HepG2 (cell line): ENCODE data around the gene KIF24. TPM values are rescaled to one million over a fixed set of nuclear protein-coding genes. Genes with fewer than 3 reads are reported as not detected.

Experiments
- BATF2 ChIP-seq: sonication (generic); formaldehyde crosslinking; IDR thresholded peaks from 2 replicates; pipeline ENCODE4 v1.8.0; 2022; ENCODE audit warnings: mild to moderate bottlenecking, missing genetic modification reagents, moderate library complexity
- CCDC6 ChIP-seq: sonication (generic); formaldehyde crosslinking; IDR thresholded peaks from 2 replicates; pipeline ENCODE4 v1.8.1; 2022; ENCODE audit warnings: mild to moderate bottlenecking, missing genetic modification reagents, moderate library complexity
- DBP ChIP-seq: sonication (generic); formaldehyde crosslinking; IDR thresholded peaks from 2 replicates; pipeline ENCODE4 v1.4.0; 2020; ENCODE audit warnings: missing genetic modification reagents; ENCODE audit errors: not compliant biosample characterization
- GTF3A ChIP-seq: sonication (generic); formaldehyde crosslinking; conservative IDR thresholded peaks from 2 replicates; pipeline ENCODE4 v1.4.0; 2020; ENCODE audit warnings: mild to moderate bottlenecking, missing genetic modification reagents
- HOXA5 ChIP-seq: sonication (generic); formaldehyde crosslinking; IDR thresholded peaks from 2 replicates; pipeline ENCODE4 v1.4.0; 2020; ENCODE audit warnings: missing genetic modification reagents
- MAF1 ChIP-seq: sonication (generic); formaldehyde crosslinking; IDR thresholded peaks from 2 replicates; pipeline ENCODE4 v1.5.0; 2020; ENCODE audit warnings: missing genetic modification reagents, borderline replicate concordance
- MEF2D ChIP-seq: sonication (generic); formaldehyde crosslinking; IDR thresholded peaks from 2 replicates; pipeline ENCODE4 v1.5.1; 2020; ENCODE audit warnings: mild to moderate bottlenecking, missing genetic modification reagents
- MEIS2 ChIP-seq: sonication (generic); formaldehyde crosslinking; IDR thresholded peaks from 2 replicates; pipeline ENCODE4 v1.9.0; 2021; ENCODE audit warnings: mild to moderate bottlenecking, missing genetic modification reagents
- POLR2AphosphoS2 ChIP-seq: IDR thresholded peaks from 2 replicates; pipeline ENCODE4 v1.6.1; 2011; ENCODE audit warnings: low read depth, low read length, improper control_type of control experiment
- POLR2G ChIP-seq: fragments of 200-400 bp; formaldehyde crosslinking; IDR thresholded peaks from 2 replicates; pipeline ENCODE4 v1.6.1; 2018; ENCODE audit warnings: mild to moderate bottlenecking, low read depth, low read length, moderate library complexity
- RCOR2 ChIP-seq: IDR thresholded peaks from 2 replicates; pipeline ENCODE4 v1.6.1; 2016; ENCODE audit warnings: missing biosample characterization, missing genetic modification reagents
- SETDB1 ChIP-seq: sonication (generic); formaldehyde crosslinking; IDR thresholded peaks from 2 replicates; pipeline ENCODE4 v1.5.1; 2020; ENCODE audit warnings: missing genetic modification reagents, mild to moderate bottlenecking, borderline replicate concordance
- SP1 ChIP-seq, 2 experiments: fragments of 450-650 bp in 1 of 2; sonication (generic) in 1 of 2; formaldehyde crosslinking in 1 of 2; IDR thresholded peaks; 2 replicates each; pipeline versions ENCODE4 v1.4.0 to v1.6.1; 2016 to 2020; ENCODE audit warnings: missing genetic modification reagents in 1 of 2
- ZFYVE20 ChIP-seq: sonication (generic); formaldehyde crosslinking; IDR thresholded peaks from 2 replicates; pipeline ENCODE4 v1.8.0; 2023; ENCODE audit warnings: low read depth, mild to moderate bottlenecking, moderate library complexity, missing genetic modification reagents, borderline replicate concordance
- ZNF431 ChIP-seq: sonication (generic); formaldehyde crosslinking; IDR thresholded peaks from 2 replicates; pipeline ENCODE4 v1.9.0; 2022; ENCODE audit warnings: missing genetic modification reagents, low read depth, mild to moderate bottlenecking, borderline replicate concordance
- ZNF577 ChIP-seq: sonication (generic); formaldehyde crosslinking; IDR thresholded peaks from 2 replicates; pipeline ENCODE4 v1.4.0; 2020; ENCODE audit warnings: mild to moderate bottlenecking, low read depth, missing genetic modification reagents, borderline replicate concordance
- ZNF816 ChIP-seq: sonication (generic); formaldehyde crosslinking; IDR thresholded peaks from 2 replicates; pipeline ENCODE4 v1.8.0; 2022; ENCODE audit warnings: missing genetic modification reagents, mild to moderate bottlenecking, borderline replicate concordance
- polyA plus RNA-seq, 8 experiments: library from polyadenylated mRNA; depleted of rRNA in 3 of 8; stranded (reverse) in 7 of 8; unstranded in 1 of 8; fragments of >200 nt; fragmentation: Illumina TruSeq in 4 of 8; extraction: Trizol in 4 of 8; gene quantifications; 2 replicates each; pipeline versions ENCODE4 v1.2.1 to v1.2.3, GENCODE V29; 2011 to 2016; ENCODE audit warnings: low read depth in 4 of 8, missing spikeins in 1 of 8, mixed read lengths in 1 of 8; ENCODE audit not compliant: insufficient read depth in 1 of 8
- total RNA-seq, 5 experiments: library from RNA; depleted of rRNA; stranded (reverse); fragments of >200 nt; fragmentation: Illumina TruSeq; extraction: Trizol; gene quantifications; 2 replicates each; pipeline ENCODE4 v1.2.3, GENCODE V29; 2016; ENCODE audit warnings: low read depth in 1 of 5
- TF ChIP-seq, protein P1 (sequence below): IDR thresholded peaks from 2 replicates; pipeline ENCODE4 v1.6.1; 2016; ENCODE audit warnings: missing compliant biosample characterization, missing genetic modification reagents, borderline replicate concordance
- TF ChIP-seq, protein P2 (sequence below): sonication (generic); formaldehyde crosslinking; IDR thresholded peaks from 2 replicates; pipeline ENCODE4 v1.8.0; 2022; ENCODE audit warnings: mild to moderate bottlenecking, missing genetic modification reagents; ENCODE audit not compliant: insufficient replicate concordance
- TF ChIP-seq, protein P3 (sequence below): sonication (generic); formaldehyde crosslinking; conservative IDR thresholded peaks from 2 replicates; pipeline ENCODE4 v1.4.0; 2020; ENCODE audit warnings: mild to moderate bottlenecking, missing genetic modification reagents, moderate library complexity

The KIF24 gene
- total and polyA plus RNA-seq, 2 of the 13 experiments (the other 11 are each of a cell fraction or from before 2014, with no cell fraction given) = 1.1 to 3.0 TPM

- TF ChIP-seq RCOR2 (CRISPR knock-in tag) = no peak
- 0 out of 2 replicates have a peak, but pooled peaks have one; percentile 63 for TF ChIP-seq GTF3A (CRISPR knock-in tag)
- peak; percentile 48; the same call in 1 of the 2 replicates for TF ChIP-seq HOXA5 (CRISPR knock-in tag)
- TF ChIP-seq ZNF577 (CRISPR knock-in tag) = no peak
- TF ChIP-seq POLR2G = peak; percentile 90
- no peak for TF ChIP-seq SETDB1 (CRISPR knock-in tag)
- TF ChIP-seq MAF1 (CRISPR knock-in tag) = no peak
- TF ChIP-seq MEF2D (CRISPR knock-in tag) = peak; percentile 62; the same call in 1 of the 2 replicates
- no peak for TF ChIP-seq DBP (CRISPR knock-in tag)
- no peak for TF ChIP-seq POLR2AphosphoS2
- TF ChIP-seq BATF2 (CRISPR knock-in tag) = no peak
- TF ChIP-seq ZNF431 (CRISPR knock-in tag) = peak; percentile 39; the same call in 1 of the 2 replicates
- TF ChIP-seq, protein P1, sequence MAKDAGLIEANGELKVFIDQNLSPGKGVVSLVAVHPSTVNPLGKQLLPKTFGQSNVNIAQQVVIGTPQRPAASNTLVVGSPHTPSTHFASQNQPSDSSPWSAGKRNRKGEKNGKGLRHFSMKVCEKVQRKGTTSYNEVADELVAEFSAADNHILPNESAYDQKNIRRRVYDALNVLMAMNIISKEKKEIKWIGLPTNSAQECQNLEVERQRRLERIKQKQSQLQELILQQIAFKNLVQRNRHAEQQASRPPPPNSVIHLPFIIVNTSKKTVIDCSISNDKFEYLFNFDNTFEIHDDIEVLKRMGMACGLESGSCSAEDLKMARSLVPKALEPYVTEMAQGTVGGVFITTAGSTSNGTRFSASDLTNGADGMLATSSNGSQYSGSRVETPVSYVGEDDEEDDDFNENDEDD = peak; percentile 66; the same call in 1 of the 2 replicates
- TF ChIP-seq ZNF816 = peak; percentile 37; the same call in 1 of the 2 replicates
- TF ChIP-seq MEIS2 (CRISPR knock-in tag) = peak; percentile 43; the same call in 1 of the 2 replicates
- TF ChIP-seq, protein P2, sequence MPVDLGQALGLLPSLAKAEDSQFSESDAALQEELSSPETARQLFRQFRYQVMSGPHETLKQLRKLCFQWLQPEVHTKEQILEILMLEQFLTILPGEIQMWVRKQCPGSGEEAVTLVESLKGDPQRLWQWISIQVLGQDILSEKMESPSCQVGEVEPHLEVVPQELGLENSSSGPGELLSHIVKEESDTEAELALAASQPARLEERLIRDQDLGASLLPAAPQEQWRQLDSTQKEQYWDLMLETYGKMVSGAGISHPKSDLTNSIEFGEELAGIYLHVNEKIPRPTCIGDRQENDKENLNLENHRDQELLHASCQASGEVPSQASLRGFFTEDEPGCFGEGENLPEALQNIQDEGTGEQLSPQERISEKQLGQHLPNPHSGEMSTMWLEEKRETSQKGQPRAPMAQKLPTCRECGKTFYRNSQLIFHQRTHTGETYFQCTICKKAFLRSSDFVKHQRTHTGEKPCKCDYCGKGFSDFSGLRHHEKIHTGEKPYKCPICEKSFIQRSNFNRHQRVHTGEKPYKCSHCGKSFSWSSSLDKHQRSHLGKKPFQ (CRISPR knock-in tag) = no peak
- no peak for TF ChIP-seq CCDC6
- no peak for TF ChIP-seq ZFYVE20 (CRISPR knock-in tag)
- TF ChIP-seq SP1 (IDR thresholded peaks at IDR 0.05) = no peak
- peak; percentile 85 for TF ChIP-seq SP1 (CRISPR knock-in tag; IDR thresholded peaks at IDR 0.05)
- TF ChIP-seq, protein P3, sequence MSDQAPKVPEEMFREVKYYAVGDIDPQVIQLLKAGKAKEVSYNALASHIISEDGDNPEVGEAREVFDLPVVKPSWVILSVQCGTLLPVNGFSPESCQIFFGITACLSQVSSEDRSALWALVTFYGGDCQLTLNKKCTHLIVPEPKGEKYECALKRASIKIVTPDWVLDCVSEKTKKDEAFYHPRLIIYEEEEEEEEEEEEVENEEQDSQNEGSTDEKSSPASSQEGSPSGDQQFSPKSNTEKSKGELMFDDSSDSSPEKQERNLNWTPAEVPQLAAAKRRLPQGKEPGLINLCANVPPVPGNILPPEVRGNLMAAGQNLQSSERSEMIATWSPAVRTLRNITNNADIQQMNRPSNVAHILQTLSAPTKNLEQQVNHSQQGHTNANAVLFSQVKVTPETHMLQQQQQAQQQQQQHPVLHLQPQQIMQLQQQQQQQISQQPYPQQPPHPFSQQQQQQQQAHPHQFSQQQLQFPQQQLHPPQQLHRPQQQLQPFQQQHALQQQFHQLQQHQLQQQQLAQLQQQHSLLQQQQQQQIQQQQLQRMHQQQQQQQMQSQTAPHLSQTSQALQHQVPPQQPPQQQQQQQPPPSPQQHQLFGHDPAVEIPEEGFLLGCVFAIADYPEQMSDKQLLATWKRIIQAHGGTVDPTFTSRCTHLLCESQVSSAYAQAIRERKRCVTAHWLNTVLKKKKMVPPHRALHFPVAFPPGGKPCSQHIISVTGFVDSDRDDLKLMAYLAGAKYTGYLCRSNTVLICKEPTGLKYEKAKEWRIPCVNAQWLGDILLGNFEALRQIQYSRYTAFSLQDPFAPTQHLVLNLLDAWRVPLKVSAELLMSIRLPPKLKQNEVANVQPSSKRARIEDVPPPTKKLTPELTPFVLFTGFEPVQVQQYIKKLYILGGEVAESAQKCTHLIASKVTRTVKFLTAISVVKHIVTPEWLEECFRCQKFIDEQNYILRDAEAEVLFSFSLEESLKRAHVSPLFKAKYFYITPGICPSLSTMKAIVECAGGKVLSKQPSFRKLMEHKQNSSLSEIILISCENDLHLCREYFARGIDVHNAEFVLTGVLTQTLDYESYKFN (CRISPR knock-in tag) = peak; percentile 77
Observed at GRCh38 chr9:34376596-34377403, 47.7 kb upstream of the KIF24 start, which contains the start of gene MYORG (continued).
